ENCODE measurements around the gene MAPKAP1.
A peak's percentile ranks its signal among the peaks of the same experiment; 100 is the strongest.

The MAPKAP1 gene

DNA sequence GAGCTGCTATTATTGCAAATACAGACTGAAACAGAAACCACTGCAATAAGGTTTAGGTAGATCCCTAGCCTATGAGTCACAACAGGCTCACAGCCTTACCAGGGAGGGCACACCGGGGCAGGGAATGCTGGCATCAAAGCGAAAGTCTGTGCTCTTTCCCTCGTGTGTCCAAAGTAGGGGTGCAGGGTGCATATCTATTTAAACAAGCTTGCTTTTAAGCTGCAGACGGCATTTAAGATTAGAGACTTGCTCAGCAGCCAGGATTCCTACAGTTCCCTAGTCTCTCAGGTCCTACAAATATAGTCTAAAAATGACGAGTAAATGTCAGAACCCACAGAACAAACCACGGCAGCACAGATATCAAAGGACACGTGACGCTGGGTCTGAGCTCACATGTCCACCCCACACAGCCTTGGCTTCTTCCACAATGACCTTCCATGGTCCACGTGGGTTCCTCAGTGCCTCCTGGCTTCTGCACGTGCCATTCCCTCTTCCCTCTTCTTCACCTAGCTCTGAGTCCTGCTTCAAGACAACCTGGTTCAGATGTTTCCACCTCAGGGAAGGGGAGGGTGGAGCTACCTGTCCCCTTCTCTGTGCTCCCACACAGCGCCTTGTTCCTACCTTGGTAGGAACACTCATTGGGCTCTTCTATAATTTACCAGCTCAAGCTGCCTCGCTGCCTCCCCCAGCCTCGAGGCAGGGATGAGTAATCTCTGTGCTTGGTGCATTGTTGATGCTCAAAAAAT, 193.2 kb downstream of the MAPKAP1 start:
- DNase-seq (ENCODE audit: low spot score), result peak; percentile 33

DNA sequence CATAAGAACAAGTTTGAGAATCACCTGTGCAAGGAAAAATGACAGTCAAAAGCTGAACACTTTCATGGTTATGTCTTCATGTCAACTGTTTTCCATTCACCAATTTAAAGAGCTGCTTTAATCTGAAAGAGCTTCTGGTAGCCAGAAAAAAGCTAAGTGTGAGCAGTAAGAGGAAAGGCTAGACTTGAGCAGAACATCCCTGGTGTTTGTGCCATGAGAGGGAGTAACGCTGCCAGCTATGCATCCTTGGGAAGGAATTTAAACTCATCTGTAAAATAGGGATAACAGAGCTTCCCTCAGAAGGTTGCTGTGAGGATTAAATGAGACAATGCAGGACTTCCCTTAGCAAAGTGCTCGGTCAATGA, 193.7 kb downstream of the MAPKAP1 start:
- DNase-seq (ENCODE audit: low spot score), result no peak

DNA sequence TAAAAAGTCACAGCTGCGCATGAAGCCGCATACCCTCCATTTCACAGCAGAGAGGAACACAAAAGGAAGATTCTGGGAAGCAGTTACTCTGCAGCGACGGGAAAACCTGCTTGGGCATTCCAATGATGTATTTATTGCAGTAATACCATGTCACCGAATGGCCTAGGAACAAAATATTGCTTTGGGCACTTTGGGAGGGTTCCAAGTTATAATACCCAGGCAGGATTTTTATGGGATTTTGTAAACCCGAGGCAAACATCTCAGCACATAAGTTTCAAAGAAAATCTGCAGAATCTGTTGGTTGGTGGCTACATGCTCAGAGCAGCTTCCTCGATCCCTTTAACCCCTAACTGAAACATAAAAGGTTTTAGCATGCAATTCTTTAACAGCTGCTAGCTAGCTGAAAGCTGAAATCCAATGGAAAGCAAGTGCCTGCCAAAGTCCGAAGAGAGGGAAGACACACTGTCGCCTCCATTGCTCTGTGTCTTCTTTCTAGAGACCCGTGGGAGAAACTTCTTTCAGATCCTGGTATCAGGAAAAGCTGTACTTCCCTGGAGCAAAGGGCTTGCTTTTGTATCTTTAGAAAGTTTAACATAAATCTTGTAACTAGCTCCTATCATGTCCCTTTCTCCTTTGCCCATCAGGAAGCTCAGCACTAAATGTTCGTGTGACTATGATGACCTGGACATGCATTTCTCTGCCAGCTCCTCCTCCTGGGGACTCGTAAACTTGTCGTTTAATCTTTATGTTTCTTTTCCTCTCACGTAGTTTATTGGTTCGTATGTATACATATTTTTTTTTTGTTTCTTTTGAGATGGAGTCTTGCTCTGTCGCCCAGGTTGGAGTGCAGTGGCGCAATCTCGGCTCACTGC, 195.0 kb downstream of the MAPKAP1 start:
- DNase-seq (ENCODE audit: low spot score), result no peak

DNA sequence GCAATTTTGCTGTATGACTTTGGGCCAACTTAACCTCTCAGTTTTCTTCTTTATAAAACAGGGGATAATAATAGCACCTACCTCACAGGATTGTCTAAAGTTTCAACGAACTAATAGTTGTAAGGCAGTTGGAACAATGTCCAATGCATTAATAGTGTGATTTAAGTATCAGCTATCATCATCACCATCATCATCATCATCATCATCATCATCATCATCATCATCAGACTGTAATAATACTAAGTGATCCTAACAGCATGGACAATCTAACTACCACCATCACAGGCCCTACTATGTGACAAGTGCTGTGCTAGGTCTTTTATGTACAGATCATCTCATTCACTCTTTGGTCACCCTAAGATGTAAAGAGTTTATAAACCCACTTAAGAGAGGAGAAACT, 196.0 kb downstream of the MAPKAP1 start:
- DNase-seq (ENCODE audit: low spot score), result no peak

DNA sequence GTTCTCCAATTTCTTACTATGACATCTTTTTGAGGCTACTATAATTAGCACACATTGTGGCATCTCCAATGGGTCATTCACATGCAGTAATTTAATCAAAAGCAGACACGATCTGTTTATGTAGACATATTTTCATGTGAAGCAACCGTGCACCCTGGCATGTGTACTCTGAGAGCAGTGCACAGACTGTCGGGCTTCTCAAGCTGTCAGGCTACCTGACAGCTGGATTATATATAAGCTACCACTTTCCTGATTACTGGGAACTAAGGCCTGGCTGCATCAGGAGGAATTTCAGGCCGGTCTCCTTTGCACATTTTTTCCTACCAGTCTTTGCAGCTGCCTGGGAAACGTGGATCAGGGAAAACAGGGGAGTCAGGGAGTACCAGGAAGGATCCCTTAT, 197.5 kb downstream of the MAPKAP1 start:
- no peak for DNase-seq (ENCODE audit: low spot score)

DNA sequence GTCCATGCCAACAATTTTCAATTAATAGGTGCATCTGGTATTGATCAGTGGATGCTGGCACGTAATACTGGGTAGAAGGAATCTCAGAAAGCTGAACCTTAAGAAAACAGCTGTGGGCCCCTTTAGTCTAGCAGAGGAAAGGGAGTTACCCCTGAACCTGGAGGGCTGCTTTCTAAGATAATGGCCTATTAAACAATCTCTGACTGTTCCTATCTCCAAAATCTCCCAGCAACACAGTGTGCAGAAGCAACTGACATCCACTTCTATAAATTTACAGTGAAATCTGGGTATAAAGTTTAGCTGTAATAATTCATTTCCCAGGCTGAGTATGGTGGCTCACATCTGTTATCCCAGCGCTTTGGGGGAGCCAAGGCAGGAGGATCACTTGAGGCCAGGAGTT, 198.8 kb downstream of the MAPKAP1 start:
- DNase-seq (ENCODE audit: low spot score), result no peak

DNA sequence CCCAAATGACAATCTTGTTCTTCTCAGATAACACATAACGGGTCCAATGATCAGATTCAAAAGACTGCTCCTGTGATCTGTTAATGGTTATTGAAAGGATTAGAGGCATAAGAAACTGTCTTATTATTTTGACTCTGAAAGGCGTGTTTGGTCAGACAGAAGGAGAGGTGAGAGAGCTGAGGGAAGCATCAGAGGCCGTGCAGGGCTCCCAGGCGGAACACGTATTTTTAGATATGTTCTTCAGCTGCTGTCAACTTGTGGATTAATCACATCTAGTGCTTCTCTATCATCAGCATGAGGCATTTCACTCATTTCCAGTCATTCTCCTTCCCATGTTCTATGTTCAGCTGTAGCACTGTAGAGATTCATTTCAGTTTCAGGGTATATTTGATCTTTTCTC, 199.8 kb downstream of the MAPKAP1 start:
- DNase-seq (ENCODE audit: low spot score), result no peak

DNA sequence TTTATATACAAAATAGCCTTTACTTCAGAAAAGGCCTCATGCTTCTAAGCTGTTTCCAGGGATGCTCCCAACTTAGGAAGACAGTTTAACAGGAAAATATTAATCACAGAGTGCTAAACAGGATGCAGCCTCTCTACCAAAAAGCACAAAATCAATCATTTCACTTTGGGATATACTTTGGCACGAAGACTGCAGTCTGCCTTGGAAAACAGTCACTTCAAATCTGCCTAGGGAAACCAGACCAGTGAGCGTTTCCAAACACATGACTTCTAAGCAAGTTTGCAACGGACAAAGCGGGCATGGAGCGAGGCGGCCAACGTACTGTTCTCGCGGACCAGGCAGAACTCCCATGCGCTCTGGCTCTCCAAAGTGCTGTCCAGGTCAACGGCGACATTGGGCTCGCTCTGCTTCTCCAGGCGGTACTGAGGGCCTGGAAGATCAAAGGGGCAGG, 201.0 kb downstream of the MAPKAP1 start:
- DNase-seq (ENCODE audit: low spot score), result peak; percentile 21

DNA sequence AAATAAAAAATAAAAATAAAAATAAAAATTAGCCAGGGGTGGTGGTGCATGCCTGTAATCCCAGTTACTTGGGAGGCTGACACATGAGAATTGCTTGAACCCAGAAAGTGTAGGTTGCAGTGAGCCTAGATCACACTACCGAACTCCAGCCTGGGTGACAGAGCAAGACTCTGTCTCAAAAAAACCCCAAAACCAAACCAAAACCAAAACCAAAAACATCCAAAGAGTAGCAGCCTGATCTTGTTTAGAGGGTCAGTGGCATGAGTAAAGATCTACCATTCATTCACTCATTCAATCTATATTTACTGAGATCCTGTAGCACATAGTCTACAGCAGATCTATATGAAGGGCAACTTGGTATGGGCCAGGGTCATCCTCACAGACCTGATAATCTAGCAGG, 202.4 kb downstream of the MAPKAP1 start:
- no peak for DNase-seq (ENCODE audit: low spot score)

DNA sequence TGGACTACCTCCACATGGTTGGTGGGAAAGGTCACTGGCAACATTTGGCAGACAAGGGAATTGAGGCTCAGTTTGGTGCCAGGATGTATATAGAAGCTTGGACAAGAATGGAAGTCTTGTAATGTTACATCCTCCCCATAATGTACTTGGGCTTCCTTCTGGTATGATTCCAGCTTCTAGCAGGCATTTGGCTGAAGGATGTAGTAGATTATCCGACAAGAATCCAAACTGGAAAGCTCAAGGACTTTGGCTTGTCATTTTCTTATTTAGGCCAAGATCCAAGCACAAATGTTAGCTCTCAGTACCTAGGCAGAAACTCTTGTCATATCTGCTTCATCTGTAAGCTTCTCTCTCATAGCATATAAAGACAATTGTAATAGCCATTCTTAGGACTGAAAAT, 209.1 kb downstream of the MAPKAP1 start:
- DNase-seq (ENCODE audit: low spot score), result no peak

DNA sequence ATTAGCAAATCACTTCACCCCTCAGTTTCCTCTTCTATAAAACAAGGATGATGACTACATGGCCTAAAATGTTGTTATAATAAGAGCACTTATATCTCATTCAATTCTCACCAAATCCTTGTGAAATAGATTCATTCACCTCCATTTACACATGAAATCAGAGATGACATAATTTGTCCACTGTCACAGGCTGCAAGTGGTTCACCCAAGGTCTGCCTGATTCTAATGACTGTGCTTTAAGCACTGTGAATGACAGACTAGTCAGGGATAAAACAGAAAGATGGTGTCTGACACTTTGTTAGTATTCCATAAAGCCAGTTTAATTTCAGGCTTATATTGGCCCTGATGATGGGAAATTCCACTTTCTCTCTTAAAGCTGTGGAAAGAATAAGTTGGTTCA, 209.5 kb downstream of the MAPKAP1 start:
- DNase-seq (ENCODE audit: low spot score), result no peak

DNA sequence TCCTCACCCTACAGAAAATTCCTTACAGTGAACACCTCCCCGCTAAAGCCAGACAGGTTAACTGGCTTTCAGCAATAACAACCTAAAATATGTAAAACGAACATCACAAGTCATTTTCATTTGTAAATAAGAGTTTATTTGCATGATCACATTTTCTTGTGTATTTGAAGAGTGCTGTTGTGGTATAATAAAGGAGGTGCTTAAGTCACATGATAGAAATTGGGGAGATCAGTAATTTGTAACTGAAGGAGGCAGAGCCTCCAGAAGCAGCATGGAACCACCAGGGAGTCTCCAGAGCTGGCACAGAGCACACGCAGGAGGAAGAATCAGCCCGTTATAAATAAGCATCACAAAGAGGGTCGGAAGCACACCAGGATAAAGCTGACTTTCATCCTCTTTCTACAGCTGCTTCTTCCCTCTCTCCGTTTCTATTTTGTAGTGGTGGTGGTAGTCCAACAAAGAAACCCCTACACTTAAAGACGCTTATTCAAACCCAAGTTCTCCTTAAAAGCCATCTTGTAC, 210.6 kb downstream of the MAPKAP1 start:
- DNase-seq (ENCODE audit: low spot score), result no peak

DNA sequence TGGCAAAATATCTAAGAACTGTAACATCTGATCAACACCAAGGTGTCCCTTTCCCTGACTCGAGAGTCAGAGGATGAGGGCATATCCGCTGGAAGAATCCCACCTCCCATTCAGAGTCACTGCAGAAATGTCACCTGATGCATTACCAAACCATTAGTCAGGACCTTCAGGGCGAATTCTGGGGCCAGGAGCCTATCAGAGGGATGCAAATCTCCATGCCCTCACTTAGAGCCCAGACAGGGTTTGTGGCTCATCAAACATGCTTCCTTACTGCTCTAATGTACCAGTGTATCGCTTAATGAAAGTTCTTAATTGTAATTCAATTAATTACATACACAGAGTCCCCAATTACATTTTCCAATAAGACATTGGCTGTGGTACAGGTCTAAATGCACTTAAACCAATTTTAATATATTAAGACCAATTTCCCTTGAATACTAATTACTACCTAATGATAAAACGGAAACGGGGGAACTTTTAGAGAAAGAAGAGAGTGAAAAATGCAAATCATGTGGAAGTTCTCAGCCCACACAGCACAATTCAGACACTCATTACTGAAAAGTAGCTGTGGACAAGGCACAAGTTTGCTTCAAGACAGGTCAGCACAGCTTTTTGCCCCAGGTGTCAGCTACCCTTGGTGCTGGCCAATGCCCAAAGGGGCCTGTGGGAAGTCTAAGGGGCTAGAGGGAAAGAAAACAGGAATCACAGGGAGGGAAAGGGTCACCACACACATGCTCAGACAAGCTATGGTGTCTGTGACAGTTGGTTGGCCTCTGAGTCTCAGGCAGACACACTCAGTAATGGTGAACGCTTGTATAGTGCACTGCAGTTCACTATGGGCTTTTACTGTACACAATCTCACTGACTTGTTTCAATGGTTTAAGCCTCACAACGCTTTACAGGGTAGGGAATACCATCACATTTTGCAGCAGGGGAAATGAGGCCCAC, 211.6 kb downstream of the MAPKAP1 start:
- DNase-seq (ENCODE audit: low spot score), result no peak

DNA sequence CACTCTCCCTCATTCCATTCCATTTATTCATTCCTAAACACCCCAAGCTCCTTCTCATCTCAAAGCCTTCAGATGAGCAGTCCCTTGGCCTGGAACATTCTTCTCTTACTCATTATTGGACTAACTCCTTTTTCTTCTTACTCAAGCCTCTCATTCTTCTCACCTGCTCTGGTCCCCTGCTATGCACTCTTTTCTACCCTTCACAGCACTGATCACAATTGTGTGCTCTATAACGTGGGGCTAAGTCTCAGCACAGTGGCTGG, 212.4 kb downstream of the MAPKAP1 start:
- DNase-seq (ENCODE audit: low spot score), result no peak

DNA sequence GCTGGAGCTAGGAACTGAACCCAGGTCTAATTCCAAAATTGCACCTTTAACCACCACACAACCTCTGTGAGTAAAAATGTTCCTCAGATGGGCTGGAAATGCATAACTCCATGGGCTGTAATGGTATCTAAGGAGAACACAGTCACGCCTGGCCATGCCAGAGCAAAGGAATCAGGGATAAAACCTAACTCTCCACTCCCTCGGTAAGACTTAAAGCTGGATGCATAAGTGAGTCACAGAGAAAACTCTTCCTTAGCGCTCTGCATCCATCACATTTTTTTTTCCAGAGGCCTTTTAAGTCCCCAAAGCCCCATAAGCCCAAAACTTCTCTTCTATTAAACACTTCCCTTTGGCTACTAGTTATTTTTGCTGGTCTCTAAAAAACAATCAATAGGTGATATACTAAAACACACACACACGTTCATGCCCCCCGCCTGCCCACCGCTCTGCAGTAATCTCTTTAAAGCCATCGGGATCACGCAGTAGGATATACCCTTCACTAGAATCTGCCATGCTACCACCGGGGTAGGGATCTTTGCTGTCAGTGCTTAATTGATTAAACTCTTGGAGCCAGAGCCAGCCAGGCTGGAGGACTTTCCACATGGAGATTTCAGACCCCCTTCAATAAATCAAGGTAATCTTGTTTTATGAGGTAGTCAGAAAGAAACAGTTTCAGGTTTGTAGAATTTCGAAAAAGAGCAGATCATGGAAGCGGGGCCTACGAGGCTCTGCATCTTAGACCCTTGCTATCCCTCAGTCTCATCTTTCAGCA, 212.9 kb downstream of the MAPKAP1 start:
- DNase-seq (ENCODE audit: low spot score), result no peak

DNA sequence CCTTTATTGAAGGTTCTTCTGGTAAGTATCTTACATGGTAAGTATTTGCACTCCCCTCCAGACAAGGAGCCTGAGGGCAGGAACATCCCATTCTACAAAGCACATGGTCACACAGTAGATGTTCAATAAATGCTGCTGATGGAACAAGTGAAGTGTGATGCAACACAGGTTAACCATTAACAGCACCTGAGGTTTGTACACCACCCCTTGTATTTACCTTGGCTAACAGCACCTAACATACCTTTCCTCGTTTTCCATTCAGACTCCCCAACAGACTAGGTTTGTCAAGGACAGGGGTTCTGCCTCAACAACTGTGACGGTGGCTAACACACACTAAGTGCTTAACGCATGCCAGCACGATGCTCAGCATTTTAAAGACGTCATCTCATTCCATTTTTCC, 213.6 kb downstream of the MAPKAP1 start:
- DNase-seq (ENCODE audit: low spot score), result no peak

DNA sequence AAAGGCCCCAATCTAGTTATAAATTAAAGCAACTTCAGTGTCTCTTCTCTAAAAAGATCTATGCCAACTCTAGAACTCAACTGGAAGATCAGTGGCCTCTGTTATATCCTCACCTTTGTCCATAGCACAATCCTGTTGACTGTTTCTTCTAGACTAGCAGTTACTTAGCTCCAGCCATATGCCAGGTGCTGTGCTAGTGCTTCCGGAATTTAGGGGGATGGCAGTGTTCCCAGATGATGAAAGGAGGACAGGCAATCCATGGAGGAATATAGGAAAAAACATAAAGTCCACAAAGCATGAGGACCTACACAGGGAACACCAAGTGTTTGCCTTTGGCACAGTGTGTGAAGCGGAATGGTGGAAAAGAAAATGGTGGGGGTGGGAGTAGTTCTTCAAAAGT, 214.3 kb downstream of the MAPKAP1 start:
- no peak for DNase-seq (ENCODE audit: low spot score)

DNA sequence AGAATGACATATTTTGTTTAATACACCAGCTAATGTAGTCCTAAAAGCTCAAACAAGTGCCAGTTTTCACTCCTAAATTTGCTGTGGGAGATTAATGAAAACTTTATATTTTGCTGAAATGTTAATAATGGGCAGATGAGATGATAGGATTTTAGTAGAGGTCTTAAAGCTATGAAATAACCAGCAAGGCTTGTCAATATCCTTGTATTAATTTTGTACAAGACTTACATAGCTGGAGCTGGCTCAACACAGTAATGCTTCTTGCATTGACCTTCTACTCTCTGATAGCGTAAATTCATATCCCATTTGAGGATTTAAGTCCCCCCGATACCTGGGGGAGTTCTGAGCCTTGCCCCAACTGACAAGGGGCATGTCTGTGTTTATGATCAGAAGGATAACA, 219.2 kb downstream of the MAPKAP1 start:
- no peak for DNase-seq (ENCODE audit: low spot score)

DNA sequence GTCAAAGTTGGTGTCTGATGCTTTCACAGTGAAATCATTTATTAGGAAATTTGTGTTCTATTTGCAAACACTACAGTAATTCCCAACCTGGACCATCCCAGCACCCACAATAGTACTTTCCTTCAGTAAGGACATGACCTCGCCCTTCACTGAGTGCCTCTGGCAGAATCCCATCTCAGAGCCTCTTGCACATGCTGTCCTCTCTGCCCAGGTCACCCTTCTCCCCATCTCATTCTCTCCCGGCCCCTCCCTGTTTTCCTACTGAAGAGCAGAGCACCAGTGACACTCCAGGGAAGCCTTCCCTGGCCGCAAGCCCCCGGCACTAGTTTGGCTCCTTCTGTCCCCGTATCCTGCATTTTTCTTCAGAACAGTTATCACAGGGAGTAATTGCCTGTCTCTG, 220.4 kb downstream of the MAPKAP1 start:
- no peak for DNase-seq (ENCODE audit: low spot score)

DNA sequence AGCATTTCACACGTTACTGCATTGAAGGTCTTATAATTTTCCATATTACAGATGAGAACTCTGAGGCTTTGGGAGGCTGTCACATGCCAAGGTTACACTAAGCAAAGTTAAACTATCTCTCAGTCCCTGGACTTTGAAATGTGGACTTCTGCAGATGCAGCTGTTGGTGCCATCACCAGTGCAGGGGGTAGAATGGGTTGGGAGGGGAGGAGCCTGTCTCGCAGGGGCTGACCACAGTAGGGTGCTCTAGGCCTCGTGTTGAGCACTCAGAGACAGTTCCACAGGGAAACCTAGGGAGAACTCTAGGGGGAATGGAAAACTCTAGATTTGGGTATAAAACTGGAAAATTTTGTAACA, 220.9 kb downstream of the MAPKAP1 start:
- DNase-seq (ENCODE audit: low spot score), result no peak

DNA sequence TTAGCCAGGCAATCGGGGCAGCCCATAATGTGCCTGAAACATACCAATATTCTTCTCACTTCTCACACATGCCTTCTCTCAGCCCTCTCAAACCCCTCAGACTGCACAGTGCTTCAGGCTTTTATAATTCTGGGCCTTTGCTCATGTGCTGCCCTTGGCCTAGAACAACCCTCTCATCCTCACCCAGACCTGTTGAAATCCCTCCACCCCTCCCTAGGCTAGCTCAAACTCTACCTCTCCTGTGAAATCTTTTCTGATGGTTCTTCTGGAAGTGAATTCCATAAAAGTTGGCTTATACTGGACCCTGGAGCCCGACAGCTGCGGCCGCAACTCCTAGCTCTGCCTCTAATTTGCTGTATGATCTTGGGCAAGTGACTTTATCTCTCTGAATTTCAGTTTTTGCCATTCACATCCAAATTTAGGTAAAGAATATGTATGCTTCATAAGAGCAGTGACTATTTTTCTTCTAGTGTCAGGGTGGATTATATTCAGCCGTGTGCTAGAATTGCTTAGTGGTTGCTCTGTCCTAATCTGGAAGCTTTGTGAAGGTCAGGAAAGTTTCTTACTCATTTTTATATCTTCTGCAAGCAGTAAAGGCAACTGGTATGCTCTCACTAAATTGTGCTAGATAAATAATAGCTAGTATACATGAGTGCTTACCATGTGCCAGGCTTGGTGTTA, 221.4 kb downstream of the MAPKAP1 start:
- DNase-seq (ENCODE audit: low spot score), result no peak
